Activated CD8-positive, alpha-beta memory T cell treated with anti-CD3 and anti-CD28 coated beads for 4 hours (primary cell): Measurements from ENCODE around the gene TRMT5.

ENCODE experiments used
- DNase-seq, 2 donors: peaks; one replicate each; pipeline ENCODE4 v3.0.0-alpha.2; 2020; ENCODE audit warnings: low read depth in 2 of 2

Gene TRMT5

GRCh38 chr14:60965402-60965801, 15.5 kb downstream of the TRMT5 start:
- DNase-seq, result no peak

- no peak for DNase-seq
Measured at GRCh38 chr14:60964904-60965303, 16.0 kb downstream of the TRMT5 start.

DNA sequence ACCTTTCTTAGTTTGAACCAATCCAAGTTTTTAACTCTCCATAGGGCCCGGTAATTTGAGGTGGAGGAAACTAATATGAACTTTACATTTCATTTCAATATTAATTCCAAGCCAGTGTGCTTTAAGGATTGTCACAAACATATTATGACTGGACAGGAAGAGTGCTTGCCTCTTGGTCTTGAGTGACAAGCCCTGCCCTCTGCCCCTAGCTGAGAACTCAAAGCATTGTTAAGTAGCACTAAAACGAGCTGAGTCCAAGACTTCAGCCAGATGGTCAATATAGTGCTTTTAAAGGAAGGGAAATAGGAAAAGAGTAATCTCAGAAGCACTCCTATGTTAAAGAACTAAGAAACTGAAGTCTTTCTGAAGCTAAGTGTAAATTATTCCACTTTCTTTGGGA, 17.1 kb downstream of the TRMT5 start:
- no peak for DNase-seq

- no peak for DNase-seq
Measured at GRCh38 chr14:60958146-60958545, 22.7 kb downstream of the TRMT5 start.

DNA sequence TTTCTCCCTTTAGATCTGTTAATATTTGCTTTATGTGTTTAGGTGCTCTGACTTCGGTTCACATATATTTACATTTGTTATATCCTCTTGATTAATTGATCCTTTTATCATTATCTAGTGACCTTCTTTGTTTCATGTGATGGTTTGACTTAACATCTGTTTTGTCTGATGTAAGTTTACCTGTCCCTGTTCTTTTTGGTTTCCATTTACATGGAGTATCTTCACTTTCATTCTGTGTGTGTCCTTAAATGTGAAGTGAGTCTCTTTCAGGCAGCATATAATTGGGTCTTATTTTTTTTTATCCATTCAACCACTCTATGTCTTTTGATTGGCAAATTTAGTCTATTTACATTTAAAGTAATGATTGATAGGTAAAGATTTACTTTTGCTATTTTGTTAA, 24.2 kb downstream of the TRMT5 start:
- DNase-seq, result no peak

GRCh38 chr14:60956202-60956601, 24.7 kb downstream of the TRMT5 start:
- no peak for DNase-seq

GRCh38 chr14:60951776-60952435, 29.0 kb downstream of the TRMT5 start:
- no peak for DNase-seq

- no peak for DNase-seq
Measured at GRCh38 chr14:60946773-60947172, 34.1 kb downstream of the TRMT5 start.

- no peak for DNase-seq
Measured at GRCh38 chr14:60945984-60946383, 34.9 kb downstream of the TRMT5 start.

DNA sequence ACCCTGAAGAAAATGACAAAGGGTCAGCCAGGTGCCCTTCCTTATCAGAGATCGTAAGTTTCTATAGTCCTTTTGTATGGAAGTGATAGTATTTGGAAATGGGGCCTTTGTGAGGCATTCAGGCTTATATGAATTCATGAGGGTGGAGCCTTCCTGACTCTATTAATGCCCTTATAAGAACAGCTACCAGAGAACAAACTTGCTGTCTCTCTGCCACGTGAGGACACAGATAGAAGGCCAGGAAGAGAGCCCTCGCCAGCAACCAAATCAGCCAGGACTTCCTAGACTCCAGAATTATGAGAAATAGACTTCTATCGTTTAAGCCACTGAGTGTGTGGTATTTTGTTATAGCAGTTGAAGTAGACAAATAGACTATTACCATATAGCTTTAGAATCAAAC, 36.7 kb downstream of the TRMT5 start:
- no peak for DNase-seq

GRCh38 chr14:60943637-60944032, 37.2 kb downstream of the TRMT5 start:
- no peak for DNase-seq

- no peak for DNase-seq
Measured at GRCh38 chr14:60935319-60935718, 45.6 kb downstream of the TRMT5 start.

DNA sequence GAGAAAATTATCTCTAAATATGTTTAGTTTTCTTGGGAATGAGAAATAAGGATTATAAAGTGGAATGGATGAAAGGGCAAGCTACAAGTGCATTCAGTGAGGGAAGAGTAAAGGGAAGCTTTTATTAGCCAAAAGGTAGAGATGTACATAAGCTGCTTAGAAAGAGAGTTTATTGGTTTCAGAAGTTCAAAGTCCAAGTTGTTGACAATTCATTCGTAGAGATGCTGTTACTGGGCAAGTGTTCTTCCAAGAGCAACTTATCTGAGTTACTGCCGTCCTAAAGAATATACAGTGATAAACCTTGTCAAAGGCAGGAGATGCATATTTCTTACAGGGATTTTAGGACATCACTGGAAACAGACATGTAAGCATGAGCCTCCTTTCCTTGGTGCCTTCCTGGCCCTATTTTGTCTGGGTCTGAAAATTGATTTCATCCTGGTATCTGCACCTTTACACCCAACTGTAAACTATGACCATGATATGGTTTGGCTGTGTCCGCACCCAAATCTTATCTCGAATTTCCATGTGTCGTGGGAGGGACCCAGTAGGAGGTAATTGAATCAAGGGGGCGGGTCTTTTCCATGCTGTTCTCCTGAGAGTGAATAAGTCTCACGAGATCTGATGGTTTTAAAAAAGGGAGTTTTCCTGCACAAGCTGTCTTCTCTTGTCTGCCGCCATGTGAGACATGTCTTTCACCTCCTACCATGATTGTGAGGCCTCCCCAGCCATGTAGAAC, 46.8 kb downstream of the TRMT5 start:
- DNase-seq, result no peak

DNA sequence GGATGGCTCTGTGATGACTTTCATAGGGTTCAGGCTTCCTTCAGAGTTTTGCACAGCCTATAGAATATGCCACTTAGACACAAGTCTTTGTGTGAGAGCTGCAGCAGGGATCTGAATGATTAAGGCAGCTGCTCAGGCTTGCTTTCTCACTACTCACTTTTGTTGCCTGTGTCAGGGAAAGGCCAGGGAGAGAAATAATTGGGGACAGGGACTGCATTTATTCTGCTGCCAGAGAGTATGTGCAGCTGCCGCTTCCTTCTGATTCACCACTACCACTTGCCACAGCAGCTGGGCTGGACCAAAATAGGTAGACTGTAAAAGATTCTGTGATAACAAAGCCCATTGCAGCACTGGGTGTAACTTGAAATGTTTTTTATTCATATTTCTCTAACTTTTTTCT, 49.7 kb downstream of the TRMT5 start:
- DNase-seq, result no peak

- DNase-seq, result no peak
Measured at GRCh38 chr14:60926002-60926401, 54.9 kb downstream of the TRMT5 start.

DNA sequence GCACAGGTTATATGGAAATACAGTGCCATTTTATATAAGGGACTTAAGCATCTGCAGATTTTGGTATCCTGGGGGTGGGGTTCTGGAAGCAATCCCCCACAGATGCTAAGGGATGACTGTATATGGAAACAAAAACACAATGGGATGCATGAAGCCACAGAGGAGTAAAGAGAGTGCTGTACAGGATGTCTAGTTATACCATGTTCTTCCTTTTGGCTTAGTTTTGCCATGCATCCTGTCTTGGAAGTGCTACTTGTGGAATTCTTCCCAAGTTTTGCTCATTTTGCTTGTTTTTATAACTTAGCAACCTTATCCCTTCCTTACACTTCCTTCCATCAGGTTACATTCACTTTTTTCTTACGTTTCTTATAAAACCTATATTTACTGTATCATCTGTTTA, 55.6 kb downstream of the TRMT5 start:
- no peak for DNase-seq

DNA sequence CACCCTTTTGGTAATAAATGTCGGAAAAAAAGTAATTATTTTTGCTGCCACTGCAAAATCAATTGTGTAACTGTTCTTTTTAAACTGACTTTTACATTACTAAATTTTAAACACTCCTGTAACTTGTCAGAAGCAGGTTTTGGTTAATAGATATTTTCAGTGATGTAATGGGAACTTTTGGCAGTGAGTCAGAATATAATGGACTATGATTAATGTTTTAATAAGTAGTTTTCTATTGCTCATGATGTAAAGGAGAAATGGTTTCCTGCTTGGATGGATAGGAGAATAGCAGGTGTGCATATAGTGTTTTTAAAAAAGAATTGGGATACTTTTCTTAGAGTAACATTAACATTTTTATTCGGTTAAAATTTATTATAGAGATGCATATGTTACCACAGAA, 58.8 kb downstream of the TRMT5 start:
- no peak for DNase-seq
